GM21737 (cell line): Measurements from ENCODE around the gene DOP1B.
"Not testable (repeated sequence)": the region's sequence is repeated elsewhere in the genome, so short reads cannot be mapped to it uniquely, and the experiment has no call there.

ENCODE experiments used
- ATAC-seq: cut with Tn5 transposase; IDR thresholded peaks from one replicate; pipeline ENCODE4 v1.9.1; 2021; ENCODE audit warnings: mild to moderate bottlenecking, moderate library complexity; ENCODE audit not compliant: unreplicated experiment

The DOP1B gene

GRCh38 chr21:36134803-36135390, 21.7 kb upstream of the DOP1B start, which contains the start of gene CBR3:
Gene CBR3, plus strand, starts transcription at chr21:36135079. Its CDS starts 114 bp downstream, at chr21:36135193.
- no peak for ATAC-seq

GRCh38 chr21:36135391-36136102, 21.1 kb upstream of the DOP1B start:
- ATAC-seq: no peak

- not testable (repeated sequence) for ATAC-seq
Observed at GRCh38 chr21:36139791-36140190, 16.8 kb upstream of the DOP1B start.

GRCh38 chr21:36141513-36141925, 15.1 kb upstream of the DOP1B start:
- peak; percentile 95 for ATAC-seq

GRCh38 chr21:36144233-36144632, 12.4 kb upstream of the DOP1B start:
- not testable (repeated sequence) for ATAC-seq

GRCh38 chr21:36145259-36145658, 11.4 kb upstream of the DOP1B start:
- no peak for ATAC-seq

- ATAC-seq: no peak
Observed at GRCh38 chr21:36147911-36148310, 8.7 kb upstream of the DOP1B start.

- ATAC-seq: no peak
Observed at GRCh38 chr21:36148886-36149285, 7.7 kb upstream of the DOP1B start.

GRCh38 chr21:36149788-36150711, 6.6 kb upstream of the DOP1B start:
- peak; percentile 75 for ATAC-seq

GRCh38 chr21:36155603-36156338, 853 bp upstream of the DOP1B start:
- ATAC-seq: no peak

- ATAC-seq: peak; percentile 91
Observed at GRCh38 chr21:36156339-36156814, 247 bp upstream of the DOP1B start.

- ATAC-seq: no peak
Observed at GRCh38 chr21:36159356-36159921, 2.8 kb downstream of the DOP1B start.

- ATAC-seq: no peak
Observed at GRCh38 chr21:36160850-36161178, 4.2 kb downstream of the DOP1B start.

- ATAC-seq: no peak
Observed at GRCh38 chr21:36162631-36163030, 6.0 kb downstream of the DOP1B start.

- no peak for ATAC-seq
Observed at GRCh38 chr21:36163750-36164741, 7.4 kb downstream of the DOP1B start.

- ATAC-seq: no peak
Observed at GRCh38 chr21:36165356-36165755, 8.7 kb downstream of the DOP1B start.

GRCh38 chr21:36166705-36167104, 10.1 kb downstream of the DOP1B start:
- no peak for ATAC-seq

GRCh38 chr21:36167541-36167940, 10.9 kb downstream of the DOP1B start:
- no peak for ATAC-seq

- no peak for ATAC-seq
Observed at GRCh38 chr21:36169470-36170128, 13.0 kb downstream of the DOP1B start.
